GM18858 (cell line): ENCODE data around the gene RIOK2.

Experiments
- ATAC-seq: cut with Tn5 transposase; IDR thresholded peaks from one replicate; pipeline ENCODE4 v1.9.1; 2021; ENCODE audit not compliant: unreplicated experiment

RIOK2 gene

DNA sequence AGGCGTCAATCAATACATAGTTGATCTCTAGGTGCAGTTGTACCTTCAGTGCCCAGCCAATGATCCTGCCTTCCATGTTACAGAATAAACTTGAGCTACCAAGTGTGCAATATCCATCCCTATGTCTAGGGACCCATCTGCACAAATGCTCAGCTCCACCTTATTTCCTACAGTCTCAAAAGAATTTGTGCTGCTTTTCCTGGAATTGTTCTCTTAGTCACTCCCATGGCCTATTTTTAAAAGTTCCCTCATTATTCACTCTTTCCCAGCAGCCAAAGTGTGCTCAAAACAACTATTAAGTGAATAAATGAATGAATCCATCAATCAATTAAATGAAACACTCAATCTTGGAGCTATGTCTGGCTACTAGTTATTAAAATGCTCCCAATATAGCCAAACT is 55.3 kb downstream of the RIOK2 start:
- ATAC-seq = no peak

DNA sequence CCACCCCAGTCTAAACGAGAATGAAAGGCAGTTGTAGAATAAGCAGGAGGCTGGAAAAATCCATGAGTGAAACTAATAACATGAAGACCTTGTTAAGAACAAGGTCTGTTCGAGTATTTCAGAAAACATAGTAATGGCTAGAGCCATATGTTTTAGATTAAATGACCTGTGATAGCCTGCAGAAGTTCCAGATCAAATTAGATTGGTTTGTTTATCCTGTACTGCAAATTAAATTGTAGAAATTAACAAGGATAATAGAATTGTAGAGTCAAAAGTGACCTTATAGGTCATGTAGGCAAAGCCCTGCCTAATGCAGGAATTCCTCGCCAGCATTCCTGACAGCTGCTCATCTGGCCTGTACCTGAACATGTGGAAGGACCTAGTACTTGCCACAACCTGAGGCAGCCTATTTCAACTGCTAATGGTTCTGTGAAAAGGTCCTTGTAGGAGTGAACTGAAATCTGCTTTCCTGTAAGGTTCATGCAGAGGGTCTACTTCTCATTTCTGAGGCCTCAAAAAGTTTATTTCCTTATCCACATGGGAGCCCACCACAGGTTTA is 57.8 kb downstream of the RIOK2 start:
- ATAC-seq = no peak

DNA sequence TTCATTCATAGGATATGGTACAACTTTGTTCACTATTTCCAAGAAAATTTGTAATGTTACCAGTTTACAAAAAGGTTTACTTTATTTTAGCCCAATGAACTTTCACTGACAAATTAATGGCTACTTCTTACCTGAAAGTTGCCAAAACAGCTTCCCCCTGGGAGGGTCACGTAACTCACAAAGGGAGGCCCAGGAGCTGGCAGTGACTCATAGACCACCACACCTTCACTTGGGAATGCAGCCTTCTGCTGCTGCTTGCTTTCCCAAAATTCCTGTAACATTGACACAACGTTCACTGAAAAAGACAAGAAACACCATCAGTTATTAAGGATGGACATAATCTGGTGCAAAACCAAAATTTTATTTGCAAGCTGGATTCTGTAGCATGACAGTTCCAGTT is 58.7 kb downstream of the RIOK2 start:
- ATAC-seq = no peak

DNA sequence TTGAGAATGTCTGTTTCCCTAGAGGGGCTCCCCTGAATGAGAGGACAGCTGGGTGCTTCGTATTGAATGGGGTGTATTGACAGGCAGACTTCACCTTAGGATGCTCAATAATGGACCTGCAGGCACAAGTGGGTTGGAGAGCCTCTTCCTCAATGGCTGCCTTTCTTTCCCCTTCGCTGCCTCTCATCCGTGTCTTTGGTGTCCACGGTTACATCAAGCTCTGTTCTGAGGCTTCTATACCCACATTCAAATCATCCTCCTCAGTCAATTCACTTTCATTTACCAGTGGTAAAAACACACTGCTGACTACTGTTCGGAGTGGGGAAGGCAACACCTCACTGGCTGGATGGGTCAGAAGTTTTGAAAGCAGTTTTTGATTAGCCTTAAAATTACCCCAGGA is 61.2 kb downstream of the RIOK2 start:
- no peak for ATAC-seq

DNA sequence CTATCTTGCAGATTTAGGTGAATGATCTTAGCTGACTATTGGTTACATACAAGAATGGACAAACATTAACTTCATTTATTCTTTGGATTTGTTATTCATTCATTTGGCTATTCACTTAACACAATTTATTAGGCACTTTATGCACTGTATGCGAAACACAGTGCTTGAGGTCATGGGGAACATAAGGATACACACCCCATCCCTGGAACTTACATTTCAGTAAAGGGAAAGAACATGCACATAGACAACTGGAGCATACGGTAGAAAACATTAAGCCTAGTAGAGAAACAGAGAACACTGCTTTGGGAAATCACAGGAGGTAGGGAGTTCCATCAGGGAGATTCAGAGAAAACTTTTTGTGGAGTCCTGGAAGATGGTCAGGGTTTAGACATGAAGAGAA is 62.9 kb downstream of the RIOK2 start:
- no peak for ATAC-seq

DNA sequence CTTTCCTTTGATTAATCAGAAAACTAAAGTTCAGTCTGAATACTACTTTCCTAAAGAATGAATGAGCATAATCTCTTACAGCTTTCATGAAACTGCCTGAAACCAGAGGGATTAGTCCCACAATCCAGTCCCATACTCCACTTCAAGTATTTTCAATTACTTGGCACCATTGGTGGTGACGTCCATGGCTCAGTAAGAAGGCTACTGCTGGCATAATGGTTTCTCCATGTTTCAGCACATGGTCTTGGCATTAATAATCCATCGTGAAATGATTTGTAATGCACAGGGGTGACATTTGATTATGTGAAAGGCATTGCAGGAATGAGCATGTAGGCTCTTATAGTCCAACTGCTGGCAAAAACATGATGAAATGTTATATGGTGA is 64.0 kb downstream of the RIOK2 start:
- no peak for ATAC-seq

DNA sequence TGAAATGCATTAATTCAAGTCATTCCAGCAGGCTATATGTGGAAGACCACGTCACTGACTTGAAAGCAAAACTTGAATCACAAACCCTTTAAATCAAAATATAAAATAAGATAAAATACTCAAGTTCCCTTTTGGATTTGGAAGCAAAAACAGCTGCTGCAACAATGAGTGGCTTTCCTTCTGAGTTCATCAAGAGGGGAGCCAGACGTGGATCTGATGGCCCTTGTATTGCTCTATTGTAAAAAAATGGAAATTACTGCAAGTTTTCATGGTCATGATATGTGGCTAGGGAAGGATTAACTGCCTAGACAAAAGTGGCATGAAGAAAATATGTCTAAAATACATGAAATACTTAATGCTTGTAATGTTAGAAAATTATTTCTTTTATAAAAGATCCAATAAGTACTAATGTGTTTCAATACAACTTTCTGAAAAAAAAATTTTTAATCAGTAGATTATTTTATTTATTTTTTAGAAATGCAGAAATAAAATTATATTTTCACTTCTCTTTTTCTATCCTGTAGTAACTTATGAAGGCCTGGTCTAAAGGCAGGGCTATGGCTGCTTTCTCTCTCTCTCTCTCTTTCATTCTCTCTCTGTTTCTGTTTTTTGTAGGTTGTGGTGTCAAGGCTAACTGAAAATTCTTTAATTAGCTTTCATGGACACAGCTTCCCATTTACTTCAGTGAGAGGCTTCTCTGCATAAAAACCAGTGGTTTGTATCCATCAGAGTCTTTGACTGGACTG is 64.6 kb downstream of the RIOK2 start:
- peak; percentile 72 for ATAC-seq

DNA sequence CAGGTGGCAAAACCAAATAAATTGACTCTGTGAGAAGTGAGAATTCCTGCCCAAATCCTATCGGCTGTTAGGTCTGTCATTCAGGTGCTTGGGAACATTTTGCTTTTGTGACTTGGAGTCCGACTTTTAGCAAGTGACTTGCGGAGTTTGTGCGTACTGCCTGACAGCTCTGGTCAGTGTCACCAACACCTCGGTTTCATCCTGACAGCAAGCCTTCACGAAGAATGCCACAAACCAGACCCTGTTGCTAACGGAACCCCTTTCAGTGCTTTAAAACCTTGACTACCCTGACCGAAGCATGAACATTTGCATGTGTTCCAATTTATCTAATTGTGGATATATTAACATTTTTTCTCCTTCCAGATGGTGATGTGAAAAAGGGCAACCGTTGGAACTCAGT is 67.1 kb downstream of the RIOK2 start:
- ATAC-seq = no peak

DNA sequence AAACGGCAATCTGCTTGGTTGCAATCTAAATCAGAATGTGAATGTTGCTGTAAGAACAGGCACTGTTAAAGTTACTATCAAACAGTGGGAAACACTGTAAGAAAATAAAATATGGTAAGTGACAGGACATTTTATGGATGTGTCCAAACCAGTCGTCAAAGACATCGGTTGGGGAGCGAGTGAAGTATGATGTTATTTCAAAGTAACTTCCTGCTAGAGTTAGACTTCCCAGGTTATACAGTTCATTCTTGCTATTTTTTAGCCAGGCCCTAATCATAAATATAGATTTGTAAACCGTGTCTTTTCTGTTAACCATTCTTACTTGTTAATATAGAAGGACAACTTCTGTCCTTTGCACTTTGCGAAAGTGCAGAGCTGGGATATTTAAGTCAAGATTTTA is 70.8 kb downstream of the RIOK2 start:
- no peak for ATAC-seq

DNA sequence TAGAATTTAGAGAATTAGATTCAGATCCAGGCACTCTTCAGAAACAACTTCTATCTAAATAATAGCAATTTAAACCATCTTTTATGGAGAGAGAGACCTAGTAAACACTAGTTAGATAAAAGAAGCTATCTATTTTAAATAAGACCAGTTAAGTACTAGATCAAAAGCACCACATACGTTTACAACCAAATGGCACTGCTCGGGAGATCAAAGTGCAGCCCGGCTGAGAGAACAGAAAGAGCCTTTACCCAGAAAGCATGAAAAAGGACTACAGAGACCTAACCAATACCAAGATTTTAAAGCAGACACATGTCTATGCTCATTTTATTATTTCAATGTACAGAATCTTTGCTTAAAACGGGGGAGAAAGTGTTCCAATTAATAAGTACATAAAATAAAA is 71.4 kb downstream of the RIOK2 start:
- ATAC-seq = no peak

DNA sequence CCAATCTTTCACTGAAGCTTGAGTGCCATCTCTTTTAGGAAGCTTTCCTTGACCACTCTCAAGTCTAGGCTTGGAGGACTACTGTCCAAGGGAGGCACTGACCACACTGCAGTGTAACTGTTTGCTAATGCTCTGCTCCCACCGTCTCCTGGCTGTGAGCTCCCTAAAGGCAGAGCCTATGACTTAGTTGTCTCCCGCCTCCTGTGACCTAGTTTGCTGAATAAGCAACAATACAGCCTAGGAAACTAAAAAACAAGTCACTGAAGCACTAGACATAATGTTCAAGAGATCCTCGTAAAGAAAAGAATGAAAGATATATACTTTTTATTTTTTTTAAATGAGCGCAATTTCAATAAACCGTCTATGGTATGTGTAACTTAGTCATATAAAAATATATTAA is 72.0 kb downstream of the RIOK2 start:
- ATAC-seq = no peak
